Measurements from ENCODE around the gene CCDC110. TPM values are rescaled to one million over a fixed set of nuclear protein-coding genes. Genes with fewer than 3 reads are reported as not detected.

The CCDC110 gene
- total and polyA plus RNA-seq, 2 of the 4 experiments (the other 2 are of a cell fraction): 0.46 to 0.90 TPM

GRCh38 chr4:185457136-185457535 is 14.4 kb downstream of the CCDC110 start:
- in situ Hi-C loops (cut with MboI; ENCODE audit: low sequenced_read_pairs) (no loop called here), intact Hi-C loops (cut with micrococcal nuclease) (no loop called here), dilution Hi-C loops (cut with HindIII; ENCODE audit: low sequenced_read_pairs, unreplicated experiment) (no loop called here)
- no peak for DNase-seq
- H3K56ac ChIP-seq (ENCODE audit: extremely low read depth, insufficient read depth, low read length): no peak overlapping the region
- no peaks in the 10 kb centered on the region for H3K79me1 ChIP-seq (ENCODE audit: low read depth in 1 of 2, low read length in 2 of 2)
- TF ChIP-seq MAZ (IDR thresholded peaks at IDR 0.05; ENCODE audit: borderline replicate concordance, low read depth, low read length) (no peak), MXI1 (IDR thresholded peaks at IDR 0.05; ENCODE audit: borderline replicate concordance, low read depth, low read length) (no peak), ELK1 (IDR thresholded peaks at IDR 0.05; ENCODE audit: borderline replicate concordance, low read depth, low read length) (no peak), RAD21 (IDR thresholded peaks at IDR 0.05; ENCODE audit: low read length) (no peak), RFX5 (IDR thresholded peaks at IDR 0.05; ENCODE audit: low read depth, low read length) (no peak), CTCF (conservative IDR thresholded peaks at IDR 0.05; ENCODE audit: low read depth, low read length) (no peak), BHLHE40 (IDR thresholded peaks at IDR 0.05; ENCODE audit: low read depth, low read length) (no peak), SMC3 (IDR thresholded peaks at IDR 0.05; ENCODE audit: low read depth, low read length) (no peak), CEBPB (IDR thresholded peaks at IDR 0.05; ENCODE audit: low read depth, low read length) (no peak), RCOR1 (IDR thresholded peaks at IDR 0.05; ENCODE audit: insufficient replicate concordance, low read length) (no peak)
- H3K9me1 ChIP-seq (ENCODE audit: insufficient read depth, low read length): no peaks in the 10 kb centered on the region
- H3K27me3 ChIP-seq (ENCODE audit: control insufficient read depth, insufficient read depth, low read length): no peaks in the 10 kb centered on the region
- H2BK15ac ChIP-seq (ENCODE audit: low read depth, low read length): no peak overlapping the region
- no peak overlapping the region for H2AK5ac ChIP-seq (ENCODE audit: low read depth, low read length)
- ChIA-PET CTCF (no interaction called here), POLR2A (ENCODE audit: unreplicated experiment) (no interaction called here)
- no peak overlapping the region for H4K5ac ChIP-seq (ENCODE audit: low read depth, low read length)
- H3K23ac ChIP-seq (ENCODE audit: low read depth, low read length): no peak overlapping the region
- WGBS, 2 experiments (ENCODE audit: extremely low coverage in 2 of 2, insufficient read length in 1 of 2): 79% methylated on average over 2 of the region's 3 CpGs; no CpG with 5 or more reads in 1 of the 2 experiments
- H3K36me3 ChIP-seq (ENCODE audit: control insufficient read depth, insufficient read depth, low read length): no peaks in the 10 kb centered on the region
- H3K18ac ChIP-seq (ENCODE audit: low read depth, low read length): no peak overlapping the region
- H3K27ac ChIP-seq (ENCODE audit: insufficient read depth, low read length): no peak overlapping the region
- no peak for ATAC-seq (ENCODE audit: low read depth)
- no peak overlapping the region for H3K4ac ChIP-seq (ENCODE audit: low read depth, low read length)
- no peak overlapping the region for H2AFZ ChIP-seq (replicated peaks; ENCODE audit: low read length, poor library complexity)
- H3K4me2 ChIP-seq (ENCODE audit: low read depth, low read length): no peak overlapping the region
- H2AK9ac ChIP-seq (replicated peaks; ENCODE audit: low read depth, low read length, poor library complexity): no peak overlapping the region
- H2BK5ac ChIP-seq (ENCODE audit: low read depth, low read length, poor library complexity, severe bottlenecking): no peak overlapping the region
- H2BK120ac ChIP-seq (ENCODE audit: low read depth, low read length): no peak overlapping the region
- H3K4me3 ChIP-seq (ENCODE audit: insufficient read depth, low read depth, low read length): no peak overlapping the region
- no peak overlapping the region for H4K8ac ChIP-seq (ENCODE audit: low read depth in 2 of 2, low read length in 2 of 2)
- H2BK20ac ChIP-seq (ENCODE audit: low read depth, low read length): no peak overlapping the region
- H4K20me1 ChIP-seq (ENCODE audit: insufficient read depth, low read length): no peaks in the 10 kb centered on the region
- no peak overlapping the region for H3K9ac ChIP-seq (ENCODE audit: low read depth, low read length)
- no TSS peak for BruUV-seq (replicated peaks)
- no peak overlapping the region for H4K91ac ChIP-seq (ENCODE audit: insufficient read depth, low read depth, low read length)
- no peaks in the 10 kb centered on the region for H3K9me3 ChIP-seq (ENCODE audit: control insufficient read depth, insufficient read depth, low read length)
- no peak overlapping the region for H3K14ac ChIP-seq (replicated peaks; ENCODE audit: low read depth, low read length)
- H3K4me1 ChIP-seq (ENCODE audit: control insufficient read depth, insufficient read depth, low read length): no peaks in the 10 kb centered on the region
